GM12878 (cell line): Measurements from ENCODE around the gene TMEM235.

Source experiments
- ASH2L ChIP-seq: fragments of 300-600, 200-600 bp; sonication (generic); IDR thresholded peaks from 2 replicates; pipeline ENCODE4 v1.6.1; 2017; ENCODE audit warnings: low read depth, mild to moderate bottlenecking, borderline replicate concordance
- EP300 ChIP-seq, 2 experiments: fragments of 150-350 bp in 1 of 2; IDR thresholded peaks; 2 replicates each; pipeline ENCODE4 v1.6.1; 2011 to 2012; ENCODE audit warnings: low read depth in 2 of 2, low read length in 2 of 2, borderline replicate concordance in 1 of 2, improper control_type of control experiment in 1 of 2, inconsistent platforms in 1 of 2; ENCODE audit not compliant: control insufficient read depth in 1 of 2
- JUNB ChIP-seq: IDR thresholded peaks from 2 replicates; pipeline ENCODE4 v1.6.1; 2016; ENCODE audit warnings: antibody characterized with exemption, mild to moderate bottlenecking
- JUND ChIP-seq: IDR thresholded peaks from 2 replicates; pipeline ENCODE4 v1.6.1; 2012; ENCODE audit warnings: low read depth, mild to moderate bottlenecking, low read length, improper control_type of control experiment, moderate library complexity
- PAX8 ChIP-seq: fragments of 450-650 bp; IDR thresholded peaks from 2 replicates; pipeline ENCODE4 v1.6.1; 2017; ENCODE audit warnings: mild to moderate bottlenecking, moderate library complexity
- PBX3 ChIP-seq: IDR thresholded peaks from 2 replicates; pipeline ENCODE4 v1.6.1; 2011; ENCODE audit warnings: mild to moderate bottlenecking, low read depth, low read length, moderate library complexity; ENCODE audit not compliant: insufficient replicate concordance
- POLR2AphosphoS5 ChIP-seq: IDR thresholded peaks from 2 replicates; pipeline ENCODE4 v1.6.1; 2011; ENCODE audit warnings: mild to moderate bottlenecking, low read length, inconsistent platforms
- POU2F2 ChIP-seq: IDR thresholded peaks from 3 replicates; pipeline ENCODE4 v1.6.1; 2011; ENCODE audit warnings: low read depth, mild to moderate bottlenecking, low read length, borderline replicate concordance
- TCF3 ChIP-seq: IDR thresholded peaks from 2 replicates; pipeline ENCODE4 v1.6.1; 2012; ENCODE audit warnings: low read depth, mild to moderate bottlenecking, low read length, borderline replicate concordance; ENCODE audit not compliant: insufficient read depth
- ZNF274 ChIP-seq: IDR thresholded peaks from one replicate; pipeline ENCODE4 v1.8.0; 2011; ENCODE audit not compliant: insufficient read length, insufficient read depth
- TF ChIP-seq, protein P1 (sequence below), 3 experiments: IDR thresholded peaks in 2 of 3; conservative IDR thresholded peaks in 1 of 3; 2 replicates each; pipeline ENCODE4 v1.5.1; 2011; ENCODE audit warnings: low read depth in 3 of 3, low read length in 3 of 3, mild to moderate bottlenecking in 3 of 3, control low read depth in 2 of 3, moderate library complexity in 2 of 3, inconsistent platforms in 1 of 3, mixed read lengths in 1 of 3; ENCODE audit not compliant: control insufficient read depth in 2 of 3, insufficient read depth in 1 of 3; ENCODE audit errors: extremely low read depth in 1 of 3
- TF ChIP-seq, protein P2 (sequence below): IDR thresholded peaks from 2 replicates; pipeline ENCODE4 v1.6.1; 2012; ENCODE audit warnings: low read depth, low read length, improper control_type of control experiment
- TF ChIP-seq, protein P3 (sequence below): fragments of 150-350 bp; IDR thresholded peaks from 2 replicates; pipeline ENCODE4 v1.6.1; 2016; ENCODE audit warnings: low read depth, low read length

GRCh38 chr17:78182504-78182903 lies 48.9 kb upstream of the TMEM235 start:
- TF ChIP-seq JUND, result no peak
- TF ChIP-seq, protein P1, sequence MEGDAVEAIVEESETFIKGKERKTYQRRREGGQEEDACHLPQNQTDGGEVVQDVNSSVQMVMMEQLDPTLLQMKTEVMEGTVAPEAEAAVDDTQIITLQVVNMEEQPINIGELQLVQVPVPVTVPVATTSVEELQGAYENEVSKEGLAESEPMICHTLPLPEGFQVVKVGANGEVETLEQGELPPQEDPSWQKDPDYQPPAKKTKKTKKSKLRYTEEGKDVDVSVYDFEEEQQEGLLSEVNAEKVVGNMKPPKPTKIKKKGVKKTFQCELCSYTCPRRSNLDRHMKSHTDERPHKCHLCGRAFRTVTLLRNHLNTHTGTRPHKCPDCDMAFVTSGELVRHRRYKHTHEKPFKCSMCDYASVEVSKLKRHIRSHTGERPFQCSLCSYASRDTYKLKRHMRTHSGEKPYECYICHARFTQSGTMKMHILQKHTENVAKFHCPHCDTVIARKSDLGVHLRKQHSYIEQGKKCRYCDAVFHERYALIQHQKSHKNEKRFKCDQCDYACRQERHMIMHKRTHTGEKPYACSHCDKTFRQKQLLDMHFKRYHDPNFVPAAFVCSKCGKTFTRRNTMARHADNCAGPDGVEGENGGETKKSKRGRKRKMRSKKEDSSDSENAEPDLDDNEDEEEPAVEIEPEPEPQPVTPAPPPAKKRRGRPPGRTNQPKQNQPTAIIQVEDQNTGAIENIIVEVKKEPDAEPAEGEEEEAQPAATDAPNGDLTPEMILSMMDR (IDR thresholded peaks at IDR 0.05 in 2 of 3, conservative IDR thresholded peaks at IDR 0.05 in 1 of 3; ENCODE audit: control insufficient read depth in 2 of 3, extremely low read depth in 1 of 3, insufficient read depth in 1 of 3, low read depth in 3 of 3, low read length in 3 of 3), result no peak
- TF ChIP-seq PBX3, result no peak
- TF ChIP-seq TCF3, result no peak
- no peak for TF ChIP-seq POLR2AphosphoS5
- TF ChIP-seq JUNB, result no peak
- TF ChIP-seq POU2F2, result no peak
- TF ChIP-seq PAX8, result no peak
- no peak for TF ChIP-seq ZNF274
- TF ChIP-seq, protein P2, sequence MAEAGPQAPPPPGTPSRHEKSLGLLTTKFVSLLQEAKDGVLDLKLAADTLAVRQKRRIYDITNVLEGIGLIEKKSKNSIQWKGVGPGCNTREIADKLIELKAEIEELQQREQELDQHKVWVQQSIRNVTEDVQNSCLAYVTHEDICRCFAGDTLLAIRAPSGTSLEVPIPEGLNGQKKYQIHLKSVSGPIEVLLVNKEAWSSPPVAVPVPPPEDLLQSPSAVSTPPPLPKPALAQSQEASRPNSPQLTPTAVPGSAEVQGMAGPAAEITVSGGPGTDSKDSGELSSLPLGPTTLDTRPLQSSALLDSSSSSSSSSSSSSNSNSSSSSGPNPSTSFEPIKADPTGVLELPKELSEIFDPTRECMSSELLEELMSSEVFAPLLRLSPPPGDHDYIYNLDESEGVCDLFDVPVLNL, result no peak
- TF ChIP-seq EP300 (IDR thresholded peaks at IDR 0.05; ENCODE audit: borderline replicate concordance in 1 of 2, control insufficient read depth in 1 of 2, low read depth in 2 of 2, low read length in 2 of 2), result no peak
- TF ChIP-seq, protein P3, sequence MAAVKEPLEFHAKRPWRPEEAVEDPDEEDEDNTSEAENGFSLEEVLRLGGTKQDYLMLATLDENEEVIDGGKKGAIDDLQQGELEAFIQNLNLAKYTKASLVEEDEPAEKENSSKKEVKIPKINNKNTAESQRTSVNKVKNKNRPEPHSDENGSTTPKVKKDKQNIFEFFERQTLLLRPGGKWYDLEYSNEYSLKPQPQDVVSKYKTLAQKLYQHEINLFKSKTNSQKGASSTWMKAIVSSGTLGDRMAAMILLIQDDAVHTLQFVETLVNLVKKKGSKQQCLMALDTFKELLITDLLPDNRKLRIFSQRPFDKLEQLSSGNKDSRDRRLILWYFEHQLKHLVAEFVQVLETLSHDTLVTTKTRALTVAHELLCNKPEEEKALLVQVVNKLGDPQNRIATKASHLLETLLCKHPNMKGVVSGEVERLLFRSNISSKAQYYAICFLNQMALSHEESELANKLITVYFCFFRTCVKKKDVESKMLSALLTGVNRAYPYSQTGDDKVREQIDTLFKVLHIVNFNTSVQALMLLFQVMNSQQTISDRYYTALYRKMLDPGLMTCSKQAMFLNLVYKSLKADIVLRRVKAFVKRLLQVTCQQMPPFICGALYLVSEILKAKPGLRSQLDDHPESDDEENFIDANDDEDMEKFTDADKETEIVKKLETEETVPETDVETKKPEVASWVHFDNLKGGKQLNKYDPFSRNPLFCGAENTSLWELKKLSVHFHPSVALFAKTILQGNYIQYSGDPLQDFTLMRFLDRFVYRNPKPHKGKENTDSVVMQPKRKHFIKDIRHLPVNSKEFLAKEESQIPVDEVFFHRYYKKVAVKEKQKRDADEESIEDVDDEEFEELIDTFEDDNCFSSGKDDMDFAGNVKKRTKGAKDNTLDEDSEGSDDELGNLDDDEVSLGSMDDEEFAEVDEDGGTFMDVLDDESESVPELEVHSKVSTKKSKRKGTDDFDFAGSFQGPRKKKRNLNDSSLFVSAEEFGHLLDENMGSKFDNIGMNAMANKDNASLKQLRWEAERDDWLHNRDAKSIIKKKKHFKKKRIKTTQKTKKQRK, result no peak
- TF ChIP-seq ASH2L, result no peak
